SK-N-SH (cell line): ENCODE measurements around the gene SPAG6. TPM values are rescaled to one million over a fixed set of nuclear protein-coding genes. Genes with fewer than 3 reads are reported as not detected.

ENCODE experiments used
- CTCF ChIA-PET: fragments of 300-600, 350-600 bp; formaldehyde crosslinking; extraction: SDS; loops from one replicate; lab custom pipeline; 2021; lab: Yijun Ruan, JAX
- POLR2A ChIA-PET: fragments of 350-600 bp; sonication (Branson Sonifier 250); formaldehyde crosslinking; extraction: SDS; loops from one replicate; lab custom pipeline; 2020; ENCODE audit warnings: antibody characterized with exemption, inconsistent platforms; lab: Yijun Ruan, JAX
- DNase-seq: peaks from one replicate; pipeline ENCODE4 v3.0.0; 2012
- H2AFZ ChIP-seq: fragments of 200-600 bp; sonication (generic); 2 replicates; pipeline ENCODE4 v1.8.1; 2016; ENCODE audit warnings: antibody characterized with exemption, mild to moderate bottlenecking, low read depth
- H3F3A ChIP-seq: fragments of 200-600 bp; sonication (generic); replicated peaks from 2 replicates; pipeline ENCODE3; 2016; ENCODE audit warnings: antibody characterized with exemption, mild to moderate bottlenecking; ENCODE audit not compliant: insufficient read depth
- H3K27ac ChIP-seq, 2 experiments: fragments of 200-500 bp in 1 of 2; fragments of 200-600 bp in 1 of 2; sonication (Bioruptor generic) in 1 of 2; sonication (generic), shearing (Covaris generic) in 1 of 2; 2 replicates each; pipeline versions ENCODE4 v1.5.1 to v1.6.1; 2014 to 2016; ENCODE audit warnings: low read depth in 2 of 2, inconsistent platforms in 1 of 2, low read length in 1 of 2, mild to moderate bottlenecking in 1 of 2, mixed read lengths in 1 of 2
- H3K27me3 ChIP-seq: fragments of 200-600 bp; sonication (generic), shearing (Covaris generic); 2 replicates; pipeline ENCODE4 v1.6.1; 2016; ENCODE audit warnings: mixed run types; ENCODE audit not compliant: insufficient read depth
- H3K36me3 ChIP-seq, 2 experiments: fragments of 200-500 bp in 1 of 2; fragments of 200-600 bp in 1 of 2; sonication (Bioruptor generic) in 1 of 2; sonication (generic) in 1 of 2; replicated peaks in 1 of 2; 2 replicates each; pipeline versions ENCODE3 to v1.5.1; 2014 to 2016; ENCODE audit warnings: low read length in 1 of 2, mild to moderate bottlenecking in 1 of 2; ENCODE audit not compliant: insufficient read depth in 2 of 2, control insufficient read depth in 1 of 2
- H3K4me1 ChIP-seq, 2 experiments: fragments of 200-500 bp in 1 of 2; fragments of 200-600 bp in 1 of 2; sonication (Bioruptor generic) in 1 of 2; sonication (generic), shearing (Covaris generic) in 1 of 2; 2 replicates each; pipeline versions ENCODE4 v1.5.1 to v1.6.1; 2014 to 2016; ENCODE audit warnings: low read depth in 1 of 2, low read length in 1 of 2, mixed run types in 1 of 2; ENCODE audit not compliant: insufficient read depth in 2 of 2, control insufficient read depth in 1 of 2
- H3K4me2 ChIP-seq: fragments of 200-600 bp; sonication (generic), shearing (Covaris generic); 2 replicates; pipeline ENCODE4 v1.6.1; 2017; ENCODE audit warnings: mixed run types
- H3K4me3 ChIP-seq, 2 experiments: fragments of 200-500 bp in 1 of 2; fragments of 200-600 bp in 1 of 2; sonication (Bioruptor generic) in 1 of 2; sonication (generic), shearing (Covaris generic) in 1 of 2; 2 replicates each; pipeline versions ENCODE4 v1.5.1 to v1.8.1; 2014 to 2016; ENCODE audit warnings: low read depth in 2 of 2, inconsistent platforms in 1 of 2, low read length in 1 of 2, mild to moderate bottlenecking in 1 of 2, mixed read lengths in 1 of 2, moderate library complexity in 1 of 2
- H3K79me2 ChIP-seq: fragments of 200-600 bp; sonication (generic); 2 replicates; pipeline ENCODE4 v1.8.1; 2017; ENCODE audit warnings: mild to moderate bottlenecking; ENCODE audit not compliant: insufficient read depth
- H3K9ac ChIP-seq: fragments of 200-600 bp; sonication (generic); 2 replicates; pipeline ENCODE4 v1.6.1; 2017; ENCODE audit warnings: mixed run types
- H3K9me2 ChIP-seq: fragments of 200-600 bp; sonication (generic); 2 replicates; pipeline ENCODE4 v1.6.1; 2017; ENCODE audit warnings: mixed run types
- H3K9me3 ChIP-seq: fragments of 200-600 bp; sonication (generic); 2 replicates; pipeline ENCODE4 v1.6.1; 2017; ENCODE audit warnings: mixed run types, mild to moderate bottlenecking, moderate library complexity
- H4K20me1 ChIP-seq: fragments of 200-600 bp; sonication (generic); 2 replicates; pipeline ENCODE4 v1.6.1; 2017; ENCODE audit warnings: mild to moderate bottlenecking, mixed run types; ENCODE audit not compliant: insufficient read depth
- CHD2 ChIP-seq: fragments of 150-350 bp; IDR thresholded peaks from 2 replicates; pipeline ENCODE4 v1.6.1; 2018; ENCODE audit warnings: low read length; ENCODE audit not compliant: partially characterized antibody
- CTCF ChIP-seq: fragments of 200-600 bp; sonication (generic); IDR thresholded peaks from 2 replicates; pipeline ENCODE4 v1.6.1; 2017; ENCODE audit warnings: antibody characterized with exemption, mild to moderate bottlenecking, moderate library complexity
- ELF1 ChIP-seq: IDR thresholded peaks from 2 replicates; pipeline ENCODE4 v1.4.0; 2012
- EP300 ChIP-seq, 2 experiments: IDR thresholded peaks; 2 replicates each; pipeline versions ENCODE4 v1.4.0 to v1.6.1; 2012; ENCODE audit warnings: borderline replicate concordance in 1 of 2, low read depth in 1 of 2, low read length in 1 of 2
- EZH2phosphoT487 ChIP-seq: fragments of 200-600 bp; sonication (generic); IDR thresholded peaks from 2 replicates; pipeline ENCODE4 v1.6.1; 2017; ENCODE audit warnings: low read depth, mixed run types, mild to moderate bottlenecking, antibody characterized with exemption, moderate library complexity, borderline replicate concordance
- FOSL2 ChIP-seq: IDR thresholded peaks from 2 replicates; pipeline ENCODE4 v1.4.0; 2012; ENCODE audit warnings: low read depth, mild to moderate bottlenecking, moderate library complexity, borderline replicate concordance
- FOXJ3 ChIP-seq: sonication (generic); formaldehyde crosslinking; IDR thresholded peaks from 2 replicates; pipeline ENCODE4 v1.5.1; 2020; ENCODE audit warnings: mild to moderate bottlenecking, missing genetic modification reagents
- FOXM1 ChIP-seq: IDR thresholded peaks from 2 replicates; pipeline ENCODE4 v1.4.0; 2012; ENCODE audit warnings: low read depth, mild to moderate bottlenecking
- GATA2 ChIP-seq: sonication (generic); formaldehyde crosslinking; IDR thresholded peaks from 2 replicates; pipeline ENCODE4 v1.5.0; 2020; ENCODE audit warnings: mild to moderate bottlenecking, missing genetic modification reagents
- JUND ChIP-seq: IDR thresholded peaks from 2 replicates; pipeline ENCODE4 v1.4.0; 2012
- MEF2A ChIP-seq: IDR thresholded peaks from 2 replicates; pipeline ENCODE4 v1.4.0; 2012; ENCODE audit warnings: low read depth, borderline replicate concordance
- MXI1 ChIP-seq: IDR thresholded peaks from 2 replicates; pipeline ENCODE4 v1.6.1; 2012; ENCODE audit warnings: mild to moderate bottlenecking, low read depth, low read length, improper control_type of control experiment
- NFIC ChIP-seq: IDR thresholded peaks from 2 replicates; pipeline ENCODE4 v1.4.0; 2012; ENCODE audit warnings: borderline replicate concordance
- NRF1 ChIP-seq: IDR thresholded peaks from 2 replicates; pipeline ENCODE4 v1.6.1; 2012; ENCODE audit warnings: low read depth, mild to moderate bottlenecking, low read length
- POLR2AphosphoS5 ChIP-seq: IDR thresholded peaks from 2 replicates; pipeline ENCODE4 v1.6.1; 2012; ENCODE audit warnings: low read depth, low read length
- RAD21 ChIP-seq: IDR thresholded peaks from 2 replicates; pipeline ENCODE4 v1.6.1; 2012; ENCODE audit warnings: mild to moderate bottlenecking, low read length
- RCOR1 ChIP-seq: fragments of 150-350 bp; IDR thresholded peaks from 2 replicates; pipeline ENCODE4 v1.6.1; 2017; ENCODE audit warnings: antibody characterized with exemption, low read length
- RFX5 ChIP-seq: IDR thresholded peaks from 2 replicates; pipeline ENCODE4 v1.6.1; 2012; ENCODE audit warnings: mild to moderate bottlenecking, improper control_type of control experiment, low read length
- RXRA ChIP-seq: IDR thresholded peaks from 2 replicates; pipeline ENCODE4 v1.4.0; 2012; ENCODE audit warnings: low read depth, mild to moderate bottlenecking, borderline replicate concordance
- SIN3A ChIP-seq: IDR thresholded peaks from 2 replicates; pipeline ENCODE4 v1.6.1; 2012; ENCODE audit warnings: low read depth, mild to moderate bottlenecking, low read length, moderate library complexity, borderline replicate concordance
- SMC3 ChIP-seq: IDR thresholded peaks from 2 replicates; pipeline ENCODE4 v1.6.1; 2012; ENCODE audit warnings: low read depth, low read length, improper control_type of control experiment
- TAF1 ChIP-seq: IDR thresholded peaks from 2 replicates; pipeline ENCODE4 v1.6.1; 2012; ENCODE audit warnings: low read depth, mild to moderate bottlenecking, low read length, moderate library complexity, borderline replicate concordance
- TCF12 ChIP-seq: IDR thresholded peaks from 2 replicates; pipeline ENCODE4 v1.4.0; 2012
- TEAD4 ChIP-seq: IDR thresholded peaks from 2 replicates; pipeline ENCODE4 v1.4.0; 2012; ENCODE audit warnings: mild to moderate bottlenecking, borderline replicate concordance; ENCODE audit not compliant: insufficient read depth
- polyA plus RNA-seq, 3 experiments: library from polyadenylated mRNA; depleted of rRNA; stranded (reverse); fragments of >200 nt; gene quantifications; 2 replicates each; pipeline ENCODE4 v1.2.3, GENCODE V29; 2012
- TF ChIP-seq, protein P1 (sequence below): IDR thresholded peaks from 2 replicates; pipeline ENCODE4 v1.4.0; 2012; ENCODE audit warnings: low read depth, borderline replicate concordance
- TF ChIP-seq, protein P2 (sequence below): fragments of 150-350 bp; IDR thresholded peaks from 2 replicates; pipeline ENCODE4 v1.6.1; 2017; ENCODE audit warnings: antibody characterized with exemption, low read length, low read depth, borderline replicate concordance
- TF ChIP-seq, protein P3 (sequence below): IDR thresholded peaks from 2 replicates; pipeline ENCODE4 v1.4.0; 2012; ENCODE audit warnings: low read depth, borderline replicate concordance
- TF ChIP-seq, protein P4 (sequence below): IDR thresholded peaks from 2 replicates; pipeline ENCODE4 v1.4.0; 2012; ENCODE audit warnings: low read depth
- TF ChIP-seq, protein P5 (sequence below): fragments of 150-350 bp; IDR thresholded peaks from 2 replicates; pipeline ENCODE4 v1.6.1; 2016; ENCODE audit warnings: mild to moderate bottlenecking, low read depth, low read length

The SPAG6 gene
- polyA plus RNA-seq, 1 of the 3 experiments (the other 2 are of a cell fraction), result 0.77 TPM

DNA sequence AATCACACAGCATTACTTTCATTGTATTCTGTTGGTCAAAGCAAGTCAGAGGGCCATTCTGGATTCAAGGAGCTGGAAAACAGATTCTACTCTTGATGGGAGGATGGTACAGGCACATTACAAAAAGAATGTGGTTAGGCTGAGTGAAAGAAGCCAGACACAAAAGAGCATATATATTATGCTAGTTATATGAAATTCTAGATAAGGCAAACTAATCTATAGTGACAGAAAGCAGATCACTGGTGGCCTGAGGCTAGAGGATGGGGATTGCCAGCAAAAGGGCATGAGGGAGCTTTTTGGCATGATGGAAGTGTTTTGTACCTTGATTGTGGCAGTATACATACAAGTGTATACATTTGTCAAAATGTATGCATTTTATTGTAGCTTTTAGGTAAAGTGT lies 96.8 kb downstream of the SPAG6 start:
- Histone ChIP-seq H3K79me2 (no peaks in the 10 kb centered on the region), H3K27me3 (no peaks in the 10 kb centered on the region), H3K4me1 (peaks cover 0 to 15% of the 10 kb centered on the region in 2 experiments; a peak in 2 of 4 replicates), H3K9me2 (no peaks in the 10 kb centered on the region), H3K4me2 (no peak overlapping the region), H3K4me3 (no peak overlapping the region), H2AFZ (no peak overlapping the region), H3K36me3 (no peaks in the 10 kb centered on the region), H4K20me1 (no peaks in the 10 kb centered on the region), H3K27ac (no peak overlapping the region; a peak in 1 of 4 replicates), H3K9me3 (no peaks in the 10 kb centered on the region), H3F3A (no peaks in the 10 kb centered on the region), H3K9ac (no peak overlapping the region)
- ChIA-PET CTCF (interaction anchor here (0.7 to 1.5 kb wide), 4 partner anchors 15 to 132 kb away, joined by 3 to 6 read pairs (median 4); no protein-coding TSS in a partner anchor), POLR2A (interaction anchor here (0.6 kb wide), 1 partner anchor 17 kb away, joined by 3 read pairs; no protein-coding TSS in a partner anchor)
- peak; percentile 73 for DNase-seq
- TF ChIP-seq EP300 (IDR thresholded peaks at IDR 0.05; ENCODE audit: borderline replicate concordance in 1 of 2, low read depth in 1 of 2, low read length in 1 of 2) (peak; percentile 40 to 98; a peak in 2 of 4 replicates), POLR2AphosphoS5 (peak; percentile 45; the same call in 1 of the 2 replicates), SIN3A (no peak), RFX5 (no peak), TCF12 (peak; percentile 83), FOXJ3 (CRISPR knock-in tag) (peak; percentile 48; the same call in 1 of the 2 replicates), CTCF (no peak), MEF2A (no peak), EZH2phosphoT487 (no peak), SMC3 (no peak), CHD2 (peak; percentile 85), FOSL2 (no peak), NFIC (peak; percentile 27; the same call in 1 of the 2 replicates), RCOR1 (peak; percentile 96), ELF1 (no peak), JUND (peak; percentile 36), RXRA (no peak), MXI1 (peak; percentile 58; the same call in 1 of the 2 replicates), RAD21 (peak; percentile 19), FOXM1 (no peak), NRF1 (no peak), TEAD4 (peak; percentile 50; the same call in 1 of the 2 replicates), TAF1 (no peak), GATA2 (CRISPR knock-in tag) (peak; percentile 97)
- TF ChIP-seq, protein P1, sequence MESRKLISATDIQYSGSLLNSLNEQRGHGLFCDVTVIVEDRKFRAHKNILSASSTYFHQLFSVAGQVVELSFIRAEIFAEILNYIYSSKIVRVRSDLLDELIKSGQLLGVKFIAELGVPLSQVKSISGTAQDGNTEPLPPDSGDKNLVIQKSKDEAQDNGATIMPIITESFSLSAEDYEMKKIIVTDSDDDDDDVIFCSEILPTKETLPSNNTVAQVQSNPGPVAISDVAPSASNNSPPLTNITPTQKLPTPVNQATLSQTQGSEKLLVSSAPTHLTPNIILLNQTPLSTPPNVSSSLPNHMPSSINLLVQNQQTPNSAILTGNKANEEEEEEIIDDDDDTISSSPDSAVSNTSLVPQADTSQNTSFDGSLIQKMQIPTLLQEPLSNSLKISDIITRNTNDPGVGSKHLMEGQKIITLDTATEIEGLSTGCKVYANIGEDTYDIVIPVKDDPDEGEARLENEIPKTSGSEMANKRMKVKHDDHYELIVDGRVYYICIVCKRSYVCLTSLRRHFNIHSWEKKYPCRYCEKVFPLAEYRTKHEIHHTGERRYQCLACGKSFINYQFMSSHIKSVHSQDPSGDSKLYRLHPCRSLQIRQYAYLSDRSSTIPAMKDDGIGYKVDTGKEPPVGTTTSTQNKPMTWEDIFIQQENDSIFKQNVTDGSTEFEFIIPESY, result no peak
- TF ChIP-seq, protein P2, sequence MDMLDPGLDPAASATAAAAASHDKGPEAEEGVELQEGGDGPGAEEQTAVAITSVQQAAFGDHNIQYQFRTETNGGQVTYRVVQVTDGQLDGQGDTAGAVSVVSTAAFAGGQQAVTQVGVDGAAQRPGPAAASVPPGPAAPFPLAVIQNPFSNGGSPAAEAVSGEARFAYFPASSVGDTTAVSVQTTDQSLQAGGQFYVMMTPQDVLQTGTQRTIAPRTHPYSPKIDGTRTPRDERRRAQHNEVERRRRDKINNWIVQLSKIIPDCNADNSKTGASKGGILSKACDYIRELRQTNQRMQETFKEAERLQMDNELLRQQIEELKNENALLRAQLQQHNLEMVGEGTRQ, result no peak
- TF ChIP-seq, protein P3, sequence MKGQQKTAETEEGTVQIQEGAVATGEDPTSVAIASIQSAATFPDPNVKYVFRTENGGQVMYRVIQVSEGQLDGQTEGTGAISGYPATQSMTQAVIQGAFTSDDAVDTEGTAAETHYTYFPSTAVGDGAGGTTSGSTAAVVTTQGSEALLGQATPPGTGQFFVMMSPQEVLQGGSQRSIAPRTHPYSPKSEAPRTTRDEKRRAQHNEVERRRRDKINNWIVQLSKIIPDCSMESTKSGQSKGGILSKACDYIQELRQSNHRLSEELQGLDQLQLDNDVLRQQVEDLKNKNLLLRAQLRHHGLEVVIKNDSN, result 0 out of 2 replicates have a peak, but pooled peaks have one; percentile 13
- TF ChIP-seq, protein P4, sequence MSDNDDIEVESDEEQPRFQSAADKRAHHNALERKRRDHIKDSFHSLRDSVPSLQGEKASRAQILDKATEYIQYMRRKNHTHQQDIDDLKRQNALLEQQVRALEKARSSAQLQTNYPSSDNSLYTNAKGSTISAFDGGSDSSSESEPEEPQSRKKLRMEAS, result no peak
- TF ChIP-seq, protein P5, sequence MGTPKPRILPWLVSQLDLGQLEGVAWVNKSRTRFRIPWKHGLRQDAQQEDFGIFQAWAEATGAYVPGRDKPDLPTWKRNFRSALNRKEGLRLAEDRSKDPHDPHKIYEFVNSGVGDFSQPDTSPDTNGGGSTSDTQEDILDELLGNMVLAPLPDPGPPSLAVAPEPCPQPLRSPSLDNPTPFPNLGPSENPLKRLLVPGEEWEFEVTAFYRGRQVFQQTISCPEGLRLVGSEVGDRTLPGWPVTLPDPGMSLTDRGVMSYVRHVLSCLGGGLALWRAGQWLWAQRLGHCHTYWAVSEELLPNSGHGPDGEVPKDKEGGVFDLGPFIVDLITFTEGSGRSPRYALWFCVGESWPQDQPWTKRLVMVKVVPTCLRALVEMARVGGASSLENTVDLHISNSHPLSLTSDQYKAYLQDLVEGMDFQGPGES, result no peak
